HG03135 (cell line): Measurements from ENCODE around the gene SLC5A10.

Experiments used
- ATAC-seq: cut with Tn5 transposase; IDR thresholded peaks from one replicate; pipeline ENCODE4 v1.9.1; 2021; ENCODE audit warnings: mild to moderate bottlenecking, moderate library complexity; ENCODE audit not compliant: unreplicated experiment

The SLC5A10 gene

GRCh38 chr17:19001907-19002590 is 50.1 kb downstream of the SLC5A10 start:
- no peak for ATAC-seq

- ATAC-seq = no peak
Measured at GRCh38 chr17:19002805-19003542, 51.0 kb downstream of the SLC5A10 start.

GRCh38 chr17:19003543-19004420 is 51.8 kb downstream of the SLC5A10 start:
- ATAC-seq = peak; percentile 24

- ATAC-seq = peak; percentile 70
Measured at GRCh38 chr17:19004421-19005136, 52.6 kb downstream of the SLC5A10 start, which contains the start of gene FAM83G. Gene FAM83G, minus strand, starts transcription at chr17:19004764. Its CDS starts 723 bp downstream, at chr17:19004041.

- no peak for ATAC-seq
Measured at GRCh38 chr17:19005137-19005773, 53.3 kb downstream of the SLC5A10 start.

- no peak for ATAC-seq
Measured at GRCh38 chr17:19005789-19006430, 53.9 kb downstream of the SLC5A10 start.

GRCh38 chr17:19006698-19007097 is 54.7 kb downstream of the SLC5A10 start:
- ATAC-seq = no peak

- ATAC-seq = no peak
Measured at GRCh38 chr17:19009970-19010369, 58.0 kb downstream of the SLC5A10 start.

GRCh38 chr17:19010729-19011505 is 59.0 kb downstream of the SLC5A10 start:
- no peak for ATAC-seq

GRCh38 chr17:19011581-19011980 is 59.6 kb downstream of the SLC5A10 start:
- no peak for ATAC-seq

- no peak for ATAC-seq
Measured at GRCh38 chr17:19012171-19013080, 60.5 kb downstream of the SLC5A10 start.

- ATAC-seq = no peak
Measured at GRCh38 chr17:19013226-19013625, 61.3 kb downstream of the SLC5A10 start.

GRCh38 chr17:19013806-19014627 is 62.1 kb downstream of the SLC5A10 start:
- ATAC-seq = no peak

- ATAC-seq = no peak
Measured at GRCh38 chr17:19014628-19015215, 62.8 kb downstream of the SLC5A10 start.

- ATAC-seq = no peak
Measured at GRCh38 chr17:19015428-19015827, 63.5 kb downstream of the SLC5A10 start.

- ATAC-seq = no peak
Measured at GRCh38 chr17:19016297-19016696, 64.3 kb downstream of the SLC5A10 start.

GRCh38 chr17:19016881-19017280 is 64.9 kb downstream of the SLC5A10 start:
- ATAC-seq = no peak
